Gastrocnemius medialis (tissue), 4 donors: ENCODE results near the gene SNW1.

Experiments
- POLR2A ChIP-seq, 2 donors: fragments of 450-650 bp; IDR thresholded peaks; one replicate each; pipeline ENCODE4 v1.6.1; 2017; ENCODE audit warnings: antibody characterized with exemption in 2 of 2, mild to moderate bottlenecking in 2 of 2, moderate library complexity in 2 of 2
- TF ChIP-seq, protein P1 (sequence below), 5 experiments: fragments of 450-650 bp in 3 of 5; fragments of 200-600 bp in 2 of 5; sonication (generic) in 2 of 5; IDR thresholded peaks in 4 of 5; conservative IDR thresholded peaks in 1 of 5; 1 replicate in 4 of 5; 2 replicates in 1 of 5; pipeline ENCODE4 v1.5.1; 2016 to 2019; ENCODE audit warnings: antibody characterized with exemption in 5 of 5, mild to moderate bottlenecking in 3 of 5, moderate library complexity in 3 of 5

DNA sequence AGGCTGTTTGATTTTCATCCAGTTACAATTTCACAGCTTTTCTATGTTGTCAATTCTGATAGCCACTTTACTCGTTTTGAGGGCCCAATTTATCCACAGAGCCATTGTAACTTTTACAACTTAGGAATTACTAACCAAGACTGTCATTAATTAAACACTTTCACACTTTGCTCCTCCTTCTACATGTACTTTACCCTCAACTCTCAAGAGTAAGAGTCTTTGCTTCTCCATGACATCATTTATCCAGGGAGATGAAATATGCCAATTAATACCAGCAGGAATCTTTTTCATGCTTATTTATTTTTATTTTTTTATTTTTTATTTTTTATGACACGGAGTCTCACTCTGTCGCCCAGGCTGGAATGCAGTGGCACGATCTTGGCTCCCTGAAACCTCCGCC is 39.5 kb downstream of the SNW1 start:
- TF ChIP-seq POLR2A (IDR thresholded peaks at IDR 0.05) = no peak
- TF ChIP-seq, protein P1, sequence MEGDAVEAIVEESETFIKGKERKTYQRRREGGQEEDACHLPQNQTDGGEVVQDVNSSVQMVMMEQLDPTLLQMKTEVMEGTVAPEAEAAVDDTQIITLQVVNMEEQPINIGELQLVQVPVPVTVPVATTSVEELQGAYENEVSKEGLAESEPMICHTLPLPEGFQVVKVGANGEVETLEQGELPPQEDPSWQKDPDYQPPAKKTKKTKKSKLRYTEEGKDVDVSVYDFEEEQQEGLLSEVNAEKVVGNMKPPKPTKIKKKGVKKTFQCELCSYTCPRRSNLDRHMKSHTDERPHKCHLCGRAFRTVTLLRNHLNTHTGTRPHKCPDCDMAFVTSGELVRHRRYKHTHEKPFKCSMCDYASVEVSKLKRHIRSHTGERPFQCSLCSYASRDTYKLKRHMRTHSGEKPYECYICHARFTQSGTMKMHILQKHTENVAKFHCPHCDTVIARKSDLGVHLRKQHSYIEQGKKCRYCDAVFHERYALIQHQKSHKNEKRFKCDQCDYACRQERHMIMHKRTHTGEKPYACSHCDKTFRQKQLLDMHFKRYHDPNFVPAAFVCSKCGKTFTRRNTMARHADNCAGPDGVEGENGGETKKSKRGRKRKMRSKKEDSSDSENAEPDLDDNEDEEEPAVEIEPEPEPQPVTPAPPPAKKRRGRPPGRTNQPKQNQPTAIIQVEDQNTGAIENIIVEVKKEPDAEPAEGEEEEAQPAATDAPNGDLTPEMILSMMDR (IDR thresholded peaks at IDR 0.05 in 4 of 5, conservative IDR thresholded peaks at IDR 0.05 in 1 of 5) = no peak
